NCI-H128 (cell line): ENCODE data around the gene IGF2BP2.

Source experiments
- DNase-seq: peaks from one replicate; lab custom pipeline; 2025; ENCODE audit not compliant: unreplicated experiment; lab: John Stamatoyannopoulos, UW

The IGF2BP2 gene

DNA sequence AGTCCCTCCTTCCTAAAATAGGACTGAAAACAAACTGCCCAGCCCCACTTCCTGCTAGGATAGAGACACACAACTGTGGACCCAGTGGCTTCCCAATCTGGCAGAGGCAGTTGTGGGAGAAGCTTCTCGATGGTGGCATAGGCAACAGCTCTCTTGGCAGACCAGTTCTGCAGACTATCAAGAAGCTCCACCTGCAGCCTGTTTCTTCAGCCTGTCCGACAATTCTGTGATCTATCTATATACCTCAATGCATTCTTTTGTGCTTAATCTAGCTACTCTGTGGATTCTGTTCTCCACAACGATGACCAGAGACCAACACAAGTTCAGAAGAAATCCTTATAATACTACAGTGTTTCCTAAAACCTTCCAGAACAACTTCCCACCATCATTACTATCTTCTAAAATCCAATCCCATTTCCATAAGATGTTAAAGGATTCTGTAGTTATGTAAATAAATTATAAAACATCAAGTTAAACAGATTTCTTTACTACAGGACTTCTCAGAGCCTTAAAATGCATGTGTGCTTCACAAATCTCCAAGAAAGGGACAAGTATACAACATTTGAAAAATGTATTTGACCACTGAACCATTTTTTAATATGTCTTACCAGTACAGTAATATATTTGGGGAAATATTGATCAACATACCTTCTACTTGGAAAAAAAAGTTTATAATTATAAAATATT is 57.7 kb downstream of the IGF2BP2 start:
- DNase-seq: no peak

DNA sequence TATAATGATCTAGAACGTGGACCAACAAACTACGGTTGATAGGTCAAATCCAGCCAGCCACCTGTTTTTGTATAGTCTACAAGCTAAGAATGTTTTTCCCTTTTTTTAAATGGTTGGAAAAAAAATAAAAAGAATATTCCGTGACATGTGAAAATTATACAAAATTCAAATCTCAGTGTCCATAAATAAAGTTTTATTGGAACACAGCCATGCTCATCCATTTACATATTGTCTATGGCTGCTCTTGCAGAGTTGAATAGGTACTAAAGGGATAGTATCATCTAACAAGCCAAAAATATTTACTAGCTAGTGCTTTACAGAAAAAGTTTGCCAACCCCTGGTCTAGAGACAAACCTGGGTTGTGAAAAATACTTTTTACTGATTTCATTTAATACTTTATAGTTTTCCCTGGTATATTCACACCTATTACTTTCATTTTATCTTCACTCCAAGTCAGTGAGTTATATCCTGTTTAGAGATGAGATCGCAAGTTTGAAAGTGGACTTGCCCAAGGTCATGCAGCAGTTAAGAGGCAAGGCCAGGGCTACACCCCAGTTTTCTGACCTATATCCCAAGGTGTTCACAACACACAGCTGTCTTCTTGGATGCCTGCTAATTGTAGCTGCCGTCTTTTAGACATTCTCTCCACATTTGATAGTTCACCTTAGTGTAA is 58.4 kb downstream of the IGF2BP2 start:
- no peak for DNase-seq

DNA sequence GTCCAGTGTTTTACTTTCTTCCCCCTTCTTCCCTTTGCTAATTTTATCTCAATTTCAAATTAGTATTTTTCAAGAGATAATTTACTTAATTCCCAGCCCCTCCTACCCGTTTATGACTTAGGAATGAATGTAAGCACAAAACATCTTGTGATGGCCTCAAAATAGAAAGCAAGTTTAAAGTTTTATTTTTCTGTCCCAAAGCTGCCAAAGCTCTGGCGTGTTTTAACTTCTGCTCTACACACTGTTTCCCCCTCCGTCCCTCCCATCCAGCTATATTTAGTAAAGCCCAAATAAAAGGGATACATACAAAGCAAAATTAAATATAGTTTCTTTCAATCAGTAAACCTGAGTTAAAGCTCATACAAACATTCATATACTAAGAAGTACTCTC is 59.9 kb downstream of the IGF2BP2 start:
- DNase-seq: no peak

DNA sequence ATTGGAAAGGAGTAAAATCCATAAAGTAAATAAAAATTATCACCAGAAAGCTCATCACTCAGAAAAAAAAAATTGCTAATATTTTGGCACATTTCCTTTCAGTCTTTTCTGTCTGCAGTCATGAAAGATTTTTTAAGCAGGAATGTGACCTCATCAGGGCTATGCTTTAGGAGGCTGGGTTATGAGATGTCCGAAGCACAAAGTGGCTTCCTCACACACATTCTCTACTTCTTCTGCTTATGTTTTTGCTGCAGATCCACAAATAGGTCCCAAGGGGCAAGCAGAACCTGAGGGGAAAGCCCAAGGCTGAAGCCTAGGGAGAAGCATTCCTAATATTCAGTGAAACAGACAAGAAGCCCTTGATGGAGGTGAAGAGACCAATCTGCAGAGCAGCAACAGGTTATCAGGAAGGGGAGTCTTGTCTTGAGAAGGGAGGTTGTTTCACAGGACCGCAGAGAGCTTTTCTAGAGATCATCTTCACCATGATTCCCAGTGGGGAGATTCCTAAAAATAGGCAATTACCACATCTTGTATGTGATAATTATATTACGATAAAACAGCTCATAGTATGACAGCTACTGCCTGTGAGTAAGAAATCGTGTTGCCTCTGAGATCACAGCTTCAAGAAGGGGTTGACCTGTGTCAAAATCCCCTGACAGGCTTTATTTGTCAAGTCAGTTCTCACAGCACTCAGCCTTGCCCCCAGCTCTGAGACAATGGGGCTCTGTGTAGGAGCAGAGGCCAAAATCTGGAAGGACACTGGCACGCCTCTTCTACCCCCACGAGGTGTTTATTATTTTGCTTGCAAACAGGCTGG is 60.5 kb downstream of the IGF2BP2 start:
- DNase-seq: no peak

DNA sequence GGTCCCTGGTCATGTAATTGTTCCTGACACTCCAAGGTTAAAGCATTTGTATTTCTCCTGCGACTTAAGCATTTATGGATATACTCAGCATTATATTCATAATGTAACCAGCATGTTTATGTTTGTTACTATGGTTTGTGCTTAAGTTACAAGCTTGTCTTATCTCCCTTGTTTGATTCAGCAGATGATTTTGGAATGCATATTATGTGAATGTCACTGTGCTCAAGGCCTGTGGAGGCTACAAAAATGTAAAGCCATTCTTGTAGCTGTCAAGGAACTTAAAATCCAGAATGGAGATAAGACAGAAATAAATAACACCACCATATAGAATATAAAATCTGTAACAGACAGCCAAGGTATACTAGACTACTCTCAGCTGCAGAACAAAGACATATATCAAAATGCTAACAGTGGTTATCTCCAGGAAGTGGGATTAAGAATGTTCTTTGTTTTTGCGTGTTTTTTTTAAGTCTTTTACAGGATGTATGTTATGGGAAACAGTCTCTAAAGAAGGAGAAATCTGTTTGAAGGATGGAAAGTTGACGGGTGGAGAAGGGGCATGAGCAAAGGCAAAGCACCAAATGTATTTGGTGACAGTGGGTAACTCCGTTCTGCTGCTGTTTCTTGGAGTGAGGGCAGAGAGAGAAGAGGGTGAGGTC is 61.4 kb downstream of the IGF2BP2 start:
- no peak for DNase-seq

DNA sequence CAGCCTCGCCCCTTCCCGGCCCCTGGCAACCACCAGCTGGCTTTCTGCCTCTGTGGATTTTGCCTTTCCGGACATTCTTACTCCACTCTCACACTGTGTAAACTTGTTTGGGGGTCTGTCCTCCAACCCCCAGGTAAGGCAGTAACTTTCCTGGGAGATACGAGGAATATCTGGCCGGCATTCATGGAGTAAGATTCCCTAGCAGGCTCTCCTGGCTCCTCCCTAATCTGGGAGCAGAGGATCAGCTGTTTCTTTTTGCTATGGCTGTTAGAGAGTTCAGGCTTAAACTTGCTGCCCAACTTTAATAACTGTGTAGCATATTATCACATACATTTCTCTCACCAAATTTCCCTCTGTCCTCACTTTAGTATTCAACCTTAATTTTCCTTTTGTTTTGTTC is 64.3 kb downstream of the IGF2BP2 start:
- DNase-seq: no peak

DNA sequence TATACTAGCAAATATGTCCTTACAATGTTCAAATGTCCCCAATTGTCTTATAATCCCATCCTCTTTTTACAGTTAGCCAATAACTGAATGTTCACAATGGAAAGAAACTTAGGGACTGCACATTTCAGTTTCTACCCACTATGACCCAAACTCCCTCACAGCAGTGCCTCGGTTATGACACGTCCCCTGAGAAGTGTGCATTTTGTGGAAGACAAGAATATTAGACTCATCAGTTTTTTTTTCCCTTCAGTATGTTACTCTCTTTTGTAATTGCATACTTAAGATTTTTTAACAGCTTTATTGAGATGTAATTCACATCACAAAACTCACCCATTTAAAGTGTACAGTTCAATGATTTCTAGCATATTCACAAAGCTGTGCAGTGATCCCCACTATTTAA is 64.8 kb downstream of the IGF2BP2 start:
- no peak for DNase-seq

DNA sequence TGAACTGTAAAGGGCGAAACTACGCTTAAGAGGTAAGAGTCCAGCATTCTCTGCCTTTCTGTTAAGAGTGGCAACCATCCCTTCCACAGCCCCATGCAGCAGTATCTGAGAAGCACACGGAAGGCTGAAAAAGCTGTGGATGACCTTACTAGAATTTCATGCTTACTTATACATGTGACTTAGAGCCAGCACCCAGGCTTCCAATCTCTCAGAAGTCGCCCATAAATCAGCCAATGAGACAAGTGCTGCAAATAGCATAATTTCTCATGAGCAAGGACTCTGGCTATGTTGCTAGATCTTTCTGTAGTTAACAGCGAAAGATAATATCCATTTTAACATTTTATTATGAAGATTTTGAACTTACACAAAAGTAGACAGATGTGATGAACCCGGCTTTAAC is 65.3 kb downstream of the IGF2BP2 start:
- DNase-seq: no peak

DNA sequence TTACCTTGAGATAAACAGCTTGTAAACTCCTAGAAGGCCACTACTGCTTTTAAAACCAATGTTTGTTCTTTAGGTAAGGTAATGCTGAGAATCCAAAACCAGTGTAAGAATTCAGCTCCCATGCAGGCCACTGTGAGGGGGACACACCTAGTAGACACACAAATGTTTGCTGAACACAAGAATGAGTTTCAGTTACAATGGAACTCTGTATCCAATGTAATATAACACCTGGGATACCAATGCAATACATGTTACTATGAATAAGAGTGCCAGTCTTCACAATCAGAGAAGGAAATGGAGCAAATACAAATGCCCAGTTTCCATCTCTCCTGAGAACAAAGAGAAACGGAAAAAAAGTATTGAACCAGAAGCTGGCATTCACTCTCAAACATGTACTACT is 65.9 kb downstream of the IGF2BP2 start:
- DNase-seq: no peak

DNA sequence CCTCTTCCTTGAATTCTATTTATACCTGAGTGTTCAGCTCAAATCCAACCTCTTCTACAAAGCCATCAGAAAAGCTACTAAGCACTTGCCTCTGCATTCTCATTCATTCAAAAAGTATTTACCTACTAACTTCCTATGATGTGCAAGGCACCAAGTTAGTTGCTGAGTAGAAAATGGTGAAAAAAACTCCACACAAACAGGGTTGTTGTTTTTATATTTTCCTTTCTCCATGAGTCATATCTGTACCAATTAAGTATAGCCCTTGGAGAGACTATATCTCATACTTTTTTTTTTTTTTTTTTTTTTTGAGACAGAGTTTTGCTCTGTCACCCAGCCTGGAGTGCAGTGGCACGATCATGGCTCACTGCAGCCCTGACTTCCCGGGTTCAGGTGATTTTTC is 67.7 kb downstream of the IGF2BP2 start:
- no peak for DNase-seq

DNA sequence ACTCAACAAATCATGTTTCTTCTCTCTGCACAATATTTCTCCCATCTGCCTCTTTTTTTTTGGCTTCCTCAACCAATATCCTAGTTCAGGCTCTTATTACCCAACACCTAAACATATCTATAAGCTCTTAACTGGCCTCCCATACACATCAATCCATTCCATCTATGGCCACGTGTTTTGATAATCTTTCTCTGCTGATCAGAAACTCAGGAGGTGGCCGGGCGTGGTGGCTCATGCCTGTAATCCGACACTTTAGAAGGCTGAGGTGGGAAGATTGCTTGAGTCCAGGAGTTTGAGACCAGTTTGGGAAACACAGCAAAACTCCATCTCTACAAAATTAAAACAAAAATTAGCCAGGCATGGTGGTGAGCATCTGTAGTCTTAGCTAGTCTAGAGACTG is 68.4 kb downstream of the IGF2BP2 start:
- no peak for DNase-seq

DNA sequence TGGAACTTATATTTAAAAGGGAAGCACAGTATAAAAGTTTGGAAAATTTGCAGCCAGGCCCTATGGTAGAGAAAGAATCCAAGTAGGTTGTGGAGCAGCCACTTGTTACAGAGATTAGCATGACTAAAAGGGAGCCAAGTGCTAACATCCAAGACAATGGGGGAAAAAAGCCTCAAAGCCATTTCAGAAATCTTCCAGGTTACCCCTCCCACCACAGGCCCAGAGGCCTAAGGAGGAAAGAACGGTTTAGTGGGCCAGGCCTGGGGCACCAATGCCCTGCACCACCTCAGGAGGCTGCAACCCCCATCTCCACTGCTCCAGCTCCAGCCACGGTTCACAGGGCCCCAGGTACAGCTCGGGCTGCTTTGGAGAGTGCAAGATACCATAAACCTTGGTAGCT is 69.9 kb downstream of the IGF2BP2 start:
- DNase-seq: no peak

DNA sequence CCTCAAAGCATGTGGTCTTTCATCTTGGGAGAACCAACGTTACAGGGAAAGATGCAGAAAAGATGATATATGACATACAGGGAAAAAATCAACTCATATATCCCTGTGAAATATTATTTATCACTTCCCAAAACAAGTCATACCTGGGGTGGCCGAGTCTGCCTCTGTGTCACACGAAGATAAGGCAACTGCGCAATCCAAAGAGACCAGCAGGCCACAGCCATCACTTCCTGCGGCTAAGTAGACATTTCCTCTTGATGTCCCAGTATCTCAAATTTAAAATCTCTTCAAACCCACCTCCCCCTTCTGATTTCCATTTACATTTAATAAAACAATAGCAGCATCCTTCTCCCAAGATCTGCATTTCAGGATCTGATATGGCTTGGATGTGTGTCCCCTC is 71.5 kb downstream of the IGF2BP2 start:
- DNase-seq: no peak

DNA sequence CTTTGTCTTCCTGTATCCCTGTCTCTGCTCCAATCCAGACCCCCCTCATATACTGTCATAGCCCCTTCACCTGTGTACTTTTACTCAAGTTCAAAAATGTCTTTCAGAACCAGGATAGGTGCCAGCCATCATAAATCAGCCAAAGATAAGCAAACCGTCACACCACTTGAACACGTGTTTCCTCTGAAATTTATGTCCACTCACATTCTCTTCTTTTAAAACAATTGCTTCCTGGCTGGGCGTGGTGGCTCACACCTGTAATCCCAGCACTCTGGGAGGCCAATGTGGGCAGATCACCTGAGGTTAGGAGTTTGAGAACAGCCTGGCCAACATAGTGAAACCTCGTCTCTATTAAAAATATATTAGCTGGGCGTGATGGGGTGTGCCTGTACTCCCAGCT is 74.1 kb downstream of the IGF2BP2 start:
- DNase-seq: no peak

DNA sequence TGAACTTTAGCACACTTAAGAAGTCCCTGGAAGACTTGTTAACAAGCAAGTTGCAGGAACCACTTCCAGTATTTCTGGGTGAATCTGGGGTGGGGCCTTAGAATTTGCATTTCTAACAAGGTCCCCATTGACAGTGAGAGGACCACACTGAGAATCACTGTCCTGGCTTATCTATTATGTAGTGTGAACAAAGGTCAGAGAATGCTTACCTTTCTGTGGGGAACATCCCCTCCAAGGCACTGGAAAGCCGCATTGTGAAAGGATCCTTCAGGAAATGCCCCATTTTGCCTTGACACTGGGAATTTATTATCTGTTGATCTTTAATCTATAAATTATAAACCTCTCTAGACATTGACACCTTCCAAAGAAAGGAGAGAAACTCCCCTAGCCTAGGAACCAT is 74.8 kb downstream of the IGF2BP2 start:
- no peak for DNase-seq

DNA sequence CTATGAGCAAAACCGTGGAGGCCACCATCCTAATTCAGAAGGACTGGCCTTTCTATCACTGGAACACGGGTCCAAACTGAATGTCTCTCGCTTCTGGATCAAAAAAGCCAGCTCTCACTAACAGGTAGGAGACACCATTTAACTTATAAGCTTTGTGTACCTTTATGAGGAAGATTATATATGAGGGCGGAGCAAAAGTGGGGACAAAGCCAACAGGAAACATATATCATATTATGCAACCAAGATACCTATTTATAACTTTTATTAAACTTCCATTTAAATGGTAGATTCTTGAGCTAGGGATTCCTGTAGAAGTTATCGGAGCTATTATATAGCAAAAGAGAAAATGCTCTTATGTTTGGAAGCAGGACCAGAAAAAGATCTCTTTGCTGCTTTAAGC is 78.4 kb downstream of the IGF2BP2 start:
- no peak for DNase-seq

DNA sequence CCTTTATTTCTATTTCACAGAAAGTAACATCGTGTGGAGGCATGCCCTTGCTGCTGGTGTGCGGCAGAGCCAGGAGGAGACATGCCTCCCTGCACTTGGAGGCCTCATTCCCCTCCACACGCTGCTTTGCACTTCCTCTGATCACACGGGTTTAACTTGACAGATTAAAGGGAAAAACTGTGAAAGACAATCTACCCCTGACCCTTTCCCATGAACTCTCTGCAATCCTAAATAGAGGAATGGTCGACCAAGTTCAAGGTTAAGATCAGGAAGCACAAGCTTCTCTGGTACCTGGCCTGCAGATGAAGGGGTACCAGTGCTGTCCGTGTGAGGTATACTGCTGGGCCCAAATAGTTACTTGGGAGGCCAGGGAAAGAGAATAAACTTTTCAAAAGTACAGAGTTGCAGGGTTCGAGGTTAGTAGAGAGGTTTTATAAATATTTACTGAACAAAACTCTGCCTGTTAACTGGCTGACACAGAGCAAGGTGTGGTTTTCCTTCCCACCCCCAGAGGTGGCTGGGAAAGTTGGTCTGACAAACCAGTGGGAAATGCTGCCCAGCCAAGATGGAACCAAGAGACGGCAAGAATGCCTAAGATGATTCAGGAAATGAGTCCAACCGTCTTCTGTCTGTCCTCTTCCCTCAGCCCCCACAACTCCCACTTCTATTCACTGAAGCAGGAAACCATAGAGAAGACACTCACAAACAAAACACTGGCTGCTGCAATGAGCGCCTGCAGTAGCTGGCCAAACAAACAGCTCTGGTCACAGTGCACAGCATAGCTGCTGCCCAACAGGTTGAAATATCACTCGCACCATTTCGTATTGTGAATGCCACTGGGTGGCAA is 79.6 kb downstream of the IGF2BP2 start:
- DNase-seq: no peak

DNA sequence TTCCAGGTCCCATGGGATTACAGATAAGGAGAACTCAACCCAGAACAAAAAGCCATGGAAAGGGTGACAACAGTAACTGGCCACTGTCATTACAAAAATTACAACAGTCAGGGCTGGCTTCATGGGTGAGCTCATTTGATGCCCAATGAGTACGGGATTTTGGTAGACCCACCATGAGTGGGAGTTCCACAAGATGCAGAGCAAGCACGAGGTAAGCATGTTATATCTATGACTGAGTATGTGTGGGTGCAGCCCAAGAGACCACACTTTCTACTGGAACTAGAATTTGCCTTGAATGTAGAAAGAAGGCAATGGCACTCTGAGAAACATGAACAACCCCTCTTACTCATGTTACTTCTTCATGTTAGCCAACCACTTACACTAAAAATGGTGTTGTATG is 83.3 kb downstream of the IGF2BP2 start:
- no peak for DNase-seq

DNA sequence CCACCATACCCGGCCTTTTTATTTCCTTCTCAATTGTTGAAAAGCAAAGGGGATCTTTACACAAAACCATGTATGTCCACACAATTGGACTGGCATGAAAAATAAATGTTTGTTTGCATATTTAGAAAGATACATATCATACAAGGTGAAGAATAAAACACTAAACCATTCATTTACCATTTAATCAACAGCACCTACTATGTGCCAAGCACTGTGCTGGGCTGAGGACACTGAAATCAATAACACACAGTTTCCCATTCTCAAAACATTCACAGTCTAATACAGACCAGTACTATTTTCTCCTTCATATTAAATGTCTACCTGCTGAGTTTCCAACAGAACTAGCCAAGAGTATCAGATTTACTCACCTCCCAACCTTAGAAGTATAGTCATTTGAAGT is 84.7 kb downstream of the IGF2BP2 start:
- DNase-seq: no peak

DNA sequence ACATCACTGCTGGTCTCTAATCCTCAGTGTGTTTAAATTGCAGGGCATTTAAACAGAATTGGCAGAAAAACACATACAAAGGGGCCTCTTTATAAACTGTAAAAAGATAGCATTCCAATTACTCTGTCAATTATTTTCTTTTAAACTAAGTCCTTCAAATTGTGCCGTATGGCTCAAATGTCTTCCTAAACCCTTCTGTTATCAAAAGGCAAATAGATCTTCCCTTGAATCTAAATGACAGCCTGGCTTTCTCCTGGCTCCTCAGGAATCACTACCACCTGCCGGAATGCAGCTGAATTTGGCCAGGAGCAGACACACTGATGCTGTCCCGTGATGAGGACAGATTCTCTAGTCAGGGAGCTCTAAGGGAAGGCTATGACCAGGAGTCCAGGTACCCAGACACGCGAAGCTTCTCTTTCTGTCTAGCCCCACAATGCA is 85.6 kb downstream of the IGF2BP2 start:
- no peak for DNase-seq
